ENCODE data around the gene TRIP4.
"Not testable (repeated sequence)": the region's sequence is repeated elsewhere in the genome, so short reads cannot be mapped to it uniquely, and the experiment has no call there.

TRIP4 gene

GRCh38 chr15:64389036-64389435 is 1.4 kb downstream of the TRIP4 start:
- DNase-seq: no peak
- no peak for TF ChIP-seq CTCF (IDR thresholded peaks at IDR 0.05; ENCODE audit: low read depth, low read length)
- H3K27me3 ChIP-seq (ENCODE audit: insufficient read depth, low read depth, severe bottlenecking): no peaks in the 10 kb centered on the region
- H3K9me3 ChIP-seq (ENCODE audit: severe bottlenecking): no peaks in the 10 kb centered on the region
- H3K4me3 ChIP-seq (ENCODE audit: low read depth, low read length): no peak overlapping the region
- H3K36me3 ChIP-seq: peaks cover 5% of the 10 kb centered on the region
- H3K27ac ChIP-seq: no peak overlapping the region

GRCh38 chr15:64392471-64392870 is 4.8 kb downstream of the TRIP4 start:
- not testable (repeated sequence) for H3K4me3 ChIP-seq (ENCODE audit: low read depth, low read length); H3K27ac ChIP-seq; H3K9me3 ChIP-seq (ENCODE audit: severe bottlenecking); H3K27me3 ChIP-seq (ENCODE audit: insufficient read depth, low read depth, severe bottlenecking); DNase-seq
- peaks cover 22% of the 10 kb centered on the region for H3K36me3 ChIP-seq

- no peak overlapping the region for H3K4me3 ChIP-seq (ENCODE audit: low read depth, low read length)
- no peak for TF ChIP-seq CTCF (IDR thresholded peaks at IDR 0.05; ENCODE audit: low read depth, low read length)
- DNase-seq: no peak
- H3K27ac ChIP-seq: no peak overlapping the region
- H3K36me3 ChIP-seq: peaks cover 37% of the 10 kb centered on the region
- H3K9me3 ChIP-seq (ENCODE audit: severe bottlenecking): no peaks in the 10 kb centered on the region
- H3K27me3 ChIP-seq (ENCODE audit: insufficient read depth, low read depth, severe bottlenecking): no peaks in the 10 kb centered on the region
Measured at GRCh38 chr15:64396789-64397188, 9.2 kb downstream of the TRIP4 start.

- TF ChIP-seq CTCF (IDR thresholded peaks at IDR 0.05; ENCODE audit: low read depth, low read length): no peak
- no peak for DNase-seq
- no peaks in the 10 kb centered on the region for H3K9me3 ChIP-seq (ENCODE audit: severe bottlenecking)
- no peak overlapping the region for H3K4me3 ChIP-seq (ENCODE audit: low read depth, low read length)
- H3K27ac ChIP-seq: no peak overlapping the region
- H3K27me3 ChIP-seq (ENCODE audit: insufficient read depth, low read depth, severe bottlenecking): no peaks in the 10 kb centered on the region
- peaks cover 37% of the 10 kb centered on the region for H3K36me3 ChIP-seq
Measured at GRCh38 chr15:64398575-64398974, 10.9 kb downstream of the TRIP4 start.

GRCh38 chr15:64400583-64400982 is 12.9 kb downstream of the TRIP4 start:
- peaks cover 33% of the 10 kb centered on the region for H3K36me3 ChIP-seq

GRCh38 chr15:64412216-64412615 is 24.6 kb downstream of the TRIP4 start:
- Histone ChIP-seq H3K27ac (no peak overlapping the region), H3K27me3 (ENCODE audit: insufficient read depth, low read depth, severe bottlenecking) (no peaks in the 10 kb centered on the region), H3K4me3 (ENCODE audit: low read depth, low read length) (no peak overlapping the region), H3K36me3 (peaks cover 38% of the 10 kb centered on the region), H3K9me3 (ENCODE audit: severe bottlenecking) (no peaks in the 10 kb centered on the region)
- DNase-seq: no peak
- no peak for TF ChIP-seq CTCF (IDR thresholded peaks at IDR 0.05; ENCODE audit: low read depth, low read length)

More at GRCh38 chr15:64400583-64400982, 12.9 kb downstream of the TRIP4 start:
- Histone ChIP-seq H3K27ac (no peak overlapping the region), H3K9me3 (ENCODE audit: severe bottlenecking) (no peaks in the 10 kb centered on the region), H3K27me3 (ENCODE audit: insufficient read depth, low read depth, severe bottlenecking) (no peaks in the 10 kb centered on the region), H3K4me3 (ENCODE audit: low read depth, low read length) (no peak overlapping the region)
- TF ChIP-seq CTCF (IDR thresholded peaks at IDR 0.05; ENCODE audit: low read depth, low read length): no peak
- DNase-seq: no peak
